ENCODE results near the gene SLC26A1. TPM values are rescaled to one million over a fixed set of nuclear protein-coding genes. Genes with fewer than 3 reads are reported as not detected.

SLC26A1 gene
- total RNA-seq, 1 experiment from 2014 or later: 0.22 TPM

GRCh38 chr4:948101-948935 lies 44.9 kb downstream of the SLC26A1 start:
- no peak for ATAC-seq
- CTCF ChIA-PET: no interaction called here

More at GRCh38 chr4:948101-948935, 44.9 kb downstream of the SLC26A1 start:
- TF ChIP-seq JUND (IDR thresholded peaks at IDR 0.05): no peak
- TF ChIP-seq REST (IDR thresholded peaks at IDR 0.05; ENCODE audit: low read depth): no peak
- TF ChIP-seq ATF3 (IDR thresholded peaks at IDR 0.05): no peak
- TF ChIP-seq CTCF (IDR thresholded peaks at IDR 0.05 in 2 of 3, conservative IDR thresholded peaks at IDR 0.05 in 1 of 3; ENCODE audit: borderline replicate concordance in 1 of 3, insufficient read depth in 1 of 3, low read depth in 2 of 3, low read length in 2 of 3): no peak
- no peak for TF ChIP-seq EGR1 (IDR thresholded peaks at IDR 0.05; ENCODE audit: low read depth)
- TF ChIP-seq SIN3A (IDR thresholded peaks at IDR 0.05; ENCODE audit: low read depth): no peak
- TF ChIP-seq ZNF274 (IDR thresholded peaks at IDR 0.05; ENCODE audit: low read depth, low read length): no peak
- no peak for TF ChIP-seq CBX3 (IDR thresholded peaks at IDR 0.05; ENCODE audit: low read depth)
- TF ChIP-seq SP1 (IDR thresholded peaks at IDR 0.05; ENCODE audit: low read depth): no peak
- no peak for TF ChIP-seq EZH2phosphoT487 (IDR thresholded peaks at IDR 0.05; ENCODE audit: borderline replicate concordance)
- Histone ChIP-seq H3K9ac (ENCODE audit: low read length) (no peak overlapping the region), H3K36me3 (ENCODE audit: control insufficient read depth in 1 of 2, insufficient read depth in 2 of 2, low read length in 2 of 2) (no peaks in the 10 kb centered on the region), H3K27me3 (ENCODE audit: insufficient read depth, low read length) (no peaks in the 10 kb centered on the region), H3K9me2 (ENCODE audit: insufficient read depth) (no peaks in the 10 kb centered on the region), H2AFZ (ENCODE audit: low read depth, low read length, poor library complexity, severe bottlenecking) (no peak overlapping the region), H4K20me1 (ENCODE audit: insufficient read depth) (no peaks in the 10 kb centered on the region), H3K4me3 (replicated peaks in 1 of 2; ENCODE audit: low read depth in 1 of 2, low read length in 2 of 2) (no peak overlapping the region), H3K4me1 (ENCODE audit: control insufficient read depth in 1 of 2, insufficient read depth in 2 of 2, low read length in 2 of 2) (no peaks in the 10 kb centered on the region), H3K27ac (ENCODE audit: low read depth, low read length) (no peak overlapping the region), H3K4me2 (ENCODE audit: low read length) (no peak overlapping the region), H3K79me2 (ENCODE audit: insufficient read depth, low read length) (no peaks in the 10 kb centered on the region), H3K9me3 (ENCODE audit: control insufficient read depth in 1 of 2, insufficient read depth in 1 of 2, low read depth in 1 of 2, low read length in 2 of 2) (no peaks in the 10 kb centered on the region)
- ChIA-PET POLR2A (no interaction called here), RAD21 (ENCODE audit: low non-redundant PET in 1 of 2, low total read pairs in 2 of 2, uncharacterized antibody in 2 of 2, unreplicated experiment in 2 of 2) (no interaction called here)
- DNase-seq (ENCODE audit: low read depth, low spot score): no peak
- BruUV-seq (replicated peaks): no TSS peak
- intact Hi-C loops (cut with micrococcal nuclease): no loop called here
